Left cardiac atrium (tissue), 4 donors: ENCODE measurements around the gene NSUN5. TPM values are rescaled to one million over a fixed set of nuclear protein-coding genes. Genes with fewer than 3 reads are reported as not detected.

ENCODE experiments used
- ATAC-seq, 2 donors: fragments of 200-7000 bp; cut with Tn5 transposase; one replicate each; pipeline ENCODE4 v1.9.1; 2020; ENCODE audit warnings: mild to moderate bottlenecking in 2 of 2, moderate library complexity in 2 of 2
- DNase-seq: peaks from one replicate; pipeline ENCODE4 v3.0.0-alpha.2; 2020
- intact Hi-C, 2 donors: fragments of 100-400 bp; cut with DNase I; formaldehyde crosslinking; loops; one replicate each; pipeline versions ENCODE4 v1.14.1 to v1.15.1; 2022 to 2023
- long read RNA-seq: library from polyadenylated mRNA; unstranded; transcript quantifications from one replicate; pipeline ENCODE4 v2.0.0, GENCODE V29; 2021
- total RNA-seq, 2 donors: library from RNA; stranded (reverse); fragmentation: NEBNext Ultra II Directional; extraction: Animal tissue kit (Norgen Biotek cat#: 25700); gene quantifications; one replicate each; pipeline ENCODE4 v1.2.1, GENCODE V29; 2021
- donor health status: DM: no; HTN: yes; CAD: no.
- donor health status: DM: no; HTN: yes; CAD: no; lungs with severe emphysema.
- donor health status: DM: yes; HTN: yes; CAD: no.
- donor health status: Dilated cardiomyopathy.

NSUN5 gene
- total RNA-seq = 10 to 100 TPM; 15.5 to 15.6 TPM
- long read RNA-seq, transcript NSUN5-204 (10 exons, 1,663 nt) = major isoform, 30 of 38 reads
- long read RNA-seq, partial matches to known transcripts = 2 of 38 reads
- long read RNA-seq, other reads (novel, unspliced or antisense) = 5 of 38 reads

DNA sequence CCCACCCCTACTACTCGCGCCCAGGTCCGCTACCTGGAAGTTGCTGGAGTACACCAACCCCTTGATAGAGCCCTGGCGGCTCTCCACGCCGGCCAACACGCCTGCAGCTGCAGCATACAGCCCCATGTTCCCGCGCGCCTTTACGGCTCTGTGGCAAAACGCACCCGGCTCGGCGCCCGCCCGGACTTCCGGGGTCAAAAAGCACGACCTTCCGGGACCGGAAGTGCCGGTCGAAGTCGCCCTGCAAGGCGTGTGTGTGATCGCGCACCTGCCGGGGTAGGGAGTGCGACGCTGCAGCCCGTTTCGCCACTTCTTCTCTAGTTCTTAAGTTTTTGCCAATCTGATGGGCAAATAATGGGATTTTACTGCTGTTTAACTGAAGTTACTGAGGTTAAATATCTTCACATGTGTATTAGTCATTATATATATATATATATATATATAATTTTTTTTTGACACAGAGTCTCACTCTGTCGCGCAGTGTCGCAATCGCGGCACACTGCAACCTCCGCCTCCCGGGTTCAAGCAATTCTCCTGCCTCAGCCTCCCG, at the start of gene NSUN5:
TSS of gene NSUN5 (minus strand) at position 162 of the 550 bp plus-strand sequence. CDS start at position 126, 36 bp downstream.
- intact Hi-C loops = no loop called here
- DNase-seq (peak; percentile 92), ATAC-seq (peak; percentile 94 to 98)

DNA sequence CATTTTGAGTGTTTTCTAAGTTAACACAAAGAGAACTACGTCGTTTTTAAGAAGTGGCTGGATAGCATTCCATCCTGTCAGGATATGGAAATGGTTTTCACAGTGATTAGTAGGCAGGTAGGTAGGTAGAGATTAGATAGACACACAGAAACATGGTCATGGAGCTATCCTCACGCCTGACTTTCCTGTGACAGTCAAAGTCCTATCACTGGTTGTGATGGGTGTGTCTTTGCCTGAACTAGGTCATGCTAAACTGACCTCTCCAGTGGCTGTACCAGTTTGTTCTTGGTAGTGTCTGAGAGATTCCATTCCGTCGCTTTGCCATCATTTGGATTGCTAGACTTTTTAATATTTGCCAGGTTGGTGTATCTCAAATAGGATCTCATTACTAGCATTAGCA, 47.5 kb upstream of the NSUN5 start:
- ATAC-seq = no peak
- intact Hi-C loops = no loop called here

DNA sequence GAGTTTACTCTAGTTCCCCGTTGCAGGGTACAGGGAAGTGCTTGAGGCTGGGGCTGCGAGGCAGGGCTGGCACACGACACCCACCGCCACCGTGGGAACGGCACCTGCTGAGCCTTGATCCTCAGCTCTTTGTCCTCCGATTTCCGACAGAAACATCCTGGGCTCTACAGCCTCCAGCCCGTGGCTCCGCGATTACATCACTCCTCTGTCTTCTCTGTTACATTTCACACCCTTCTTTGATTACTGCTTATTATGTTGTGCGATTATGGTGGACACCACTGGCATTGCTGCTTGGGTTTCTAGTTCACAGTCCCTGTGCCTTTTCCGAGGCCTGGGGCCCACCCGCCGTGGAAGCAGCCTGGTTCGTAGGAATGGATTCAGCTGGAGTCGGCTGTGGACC, 46.2 kb upstream of the NSUN5 start:
- intact Hi-C loops = no loop called here
- DNase-seq = no peak
- ATAC-seq = no peak

More for the DNA sequence above, 47.5 kb upstream of the NSUN5 start:
- no peak for DNase-seq

DNA sequence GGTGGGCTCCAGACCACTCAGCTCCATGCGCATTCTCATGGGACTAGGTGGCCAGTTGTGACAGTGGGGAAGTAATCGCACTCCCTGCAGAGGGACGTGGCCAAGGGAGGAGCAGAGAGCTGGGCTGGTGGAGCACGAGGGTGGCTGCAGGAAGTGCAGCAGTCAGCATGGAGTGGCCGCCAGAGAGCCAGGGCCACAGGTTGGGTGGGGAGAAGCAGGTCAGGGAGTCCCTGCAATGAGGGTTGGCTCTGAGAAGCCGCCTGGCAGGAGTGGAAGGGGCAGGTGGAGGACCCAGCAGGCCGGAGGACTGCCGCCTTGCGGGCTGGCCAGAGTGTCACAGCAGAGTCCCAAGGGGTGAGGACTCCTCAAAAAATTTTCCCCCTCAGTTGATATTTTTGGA, 45.6 kb upstream of the NSUN5 start:
- intact Hi-C loops = no loop called here
- DNase-seq (no peak), ATAC-seq (no peak)

DNA sequence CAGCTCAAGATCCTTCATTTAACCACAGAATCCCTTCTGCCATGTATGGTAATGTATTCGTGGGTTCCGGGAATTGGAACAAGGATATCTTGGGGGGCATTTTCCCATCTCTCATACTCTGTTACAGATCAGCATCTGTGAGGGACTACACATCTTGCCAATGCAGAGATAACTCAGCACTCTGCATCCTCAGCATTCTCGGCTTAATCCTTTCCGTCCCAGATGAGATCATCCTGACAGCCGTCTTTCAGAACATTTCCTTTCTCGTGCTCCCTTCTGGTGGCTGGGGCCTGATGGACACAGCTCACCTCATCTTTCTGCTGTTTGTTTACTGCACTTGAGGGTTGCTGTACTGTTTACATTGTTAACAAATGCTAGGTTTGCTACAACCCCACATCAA, 44.6 kb upstream of the NSUN5 start:
- DNase-seq (no peak), ATAC-seq (no peak)

DNA sequence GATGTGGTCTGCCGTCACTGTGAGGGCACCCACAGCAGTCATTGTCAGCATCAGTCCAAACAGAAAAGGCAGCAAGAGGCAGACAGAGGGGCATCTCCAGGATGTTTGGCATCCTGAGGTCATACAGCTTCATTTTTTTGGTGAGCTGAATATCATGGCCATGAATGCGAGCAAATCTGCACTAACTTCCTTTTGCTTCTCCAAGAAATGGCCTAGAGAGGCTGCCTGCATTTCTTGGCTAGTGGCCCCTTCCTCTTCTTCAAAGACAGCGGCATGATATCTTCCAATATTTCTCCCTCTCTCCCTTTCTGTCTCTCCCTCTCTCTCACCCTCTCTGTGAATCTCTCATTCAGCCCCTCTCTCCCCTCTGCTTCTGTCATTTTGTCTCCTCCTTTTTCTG, 44.2 kb upstream of the NSUN5 start:
- ATAC-seq = no peak
- no peak for DNase-seq
- intact Hi-C loops = no loop called here

More for the DNA sequence above, 44.6 kb upstream of the NSUN5 start:
- intact Hi-C loops = no loop called here

DNA sequence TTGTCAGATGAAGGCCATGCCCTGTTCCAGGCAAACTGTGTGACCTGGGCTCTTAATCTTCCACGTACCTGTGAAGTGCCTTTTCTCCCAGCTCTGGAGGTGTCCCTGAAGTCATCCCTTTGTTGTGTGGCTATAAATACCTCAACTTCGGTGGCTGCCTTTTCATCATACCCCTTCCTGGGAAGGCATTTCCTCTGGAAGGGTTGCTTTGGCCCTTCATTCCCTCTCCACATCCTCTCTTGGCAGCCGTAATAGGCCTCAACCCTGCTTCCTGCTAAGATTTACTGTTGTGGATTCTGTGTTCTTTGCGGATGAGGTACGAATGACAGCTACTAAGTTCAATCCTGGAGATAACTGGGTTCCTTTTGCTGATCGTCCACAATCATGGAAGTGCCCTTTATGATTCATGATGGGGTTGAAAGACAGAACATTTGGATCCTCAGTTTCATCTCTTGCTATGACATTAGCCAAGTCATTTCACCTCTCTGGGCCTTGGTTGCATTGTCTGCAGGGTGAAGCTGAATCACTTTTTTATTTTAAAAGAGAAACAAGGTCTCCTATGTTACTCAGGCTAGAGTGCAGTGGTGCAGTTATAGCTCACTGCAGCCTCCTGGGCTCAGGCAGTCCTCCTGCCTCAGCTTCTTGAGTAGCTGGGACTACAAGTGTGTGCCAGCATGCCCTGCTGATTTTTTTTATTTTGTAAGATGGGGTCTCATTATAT, 43.0 kb upstream of the NSUN5 start:
- ATAC-seq (no peak), DNase-seq (no peak)
- intact Hi-C loops = no loop called here

DNA sequence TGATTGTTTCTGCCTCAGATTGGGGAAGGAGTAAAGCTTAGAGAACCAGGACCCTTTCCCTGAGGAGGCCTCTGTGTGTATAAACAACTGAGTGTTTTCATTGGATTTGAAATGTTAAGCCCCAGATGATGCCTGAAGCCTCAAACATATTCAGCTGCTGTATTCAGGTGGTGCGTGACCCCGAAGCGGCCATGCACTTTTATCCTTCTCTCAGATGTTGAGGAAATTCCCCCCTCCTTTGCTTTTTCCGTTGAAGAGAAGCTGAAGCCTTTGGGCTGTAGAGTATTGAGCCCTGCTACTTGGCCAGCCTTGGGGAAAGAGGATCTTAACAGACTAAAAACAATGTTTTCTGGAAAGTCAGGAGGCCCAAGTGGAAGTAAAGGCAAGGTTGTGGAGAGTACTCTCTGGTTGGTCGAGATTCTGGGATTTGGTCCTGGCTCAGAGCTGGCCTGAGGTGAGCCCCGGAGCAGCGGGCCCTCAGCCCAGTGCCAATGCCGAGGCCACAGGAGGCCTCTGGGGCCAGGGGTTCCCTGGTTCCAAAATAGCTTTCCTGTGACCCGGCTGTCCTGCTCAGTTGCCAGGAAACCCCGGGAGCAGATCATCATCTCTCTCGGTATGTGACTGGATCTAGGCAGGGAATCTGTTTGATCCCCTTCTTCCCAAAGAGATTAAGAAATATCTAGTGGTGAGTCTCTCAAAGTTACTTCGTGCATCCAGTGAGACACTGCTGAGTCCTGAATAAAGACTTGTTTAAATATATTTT, 41.9 kb upstream of the NSUN5 start:
- no peak for ATAC-seq

DNA sequence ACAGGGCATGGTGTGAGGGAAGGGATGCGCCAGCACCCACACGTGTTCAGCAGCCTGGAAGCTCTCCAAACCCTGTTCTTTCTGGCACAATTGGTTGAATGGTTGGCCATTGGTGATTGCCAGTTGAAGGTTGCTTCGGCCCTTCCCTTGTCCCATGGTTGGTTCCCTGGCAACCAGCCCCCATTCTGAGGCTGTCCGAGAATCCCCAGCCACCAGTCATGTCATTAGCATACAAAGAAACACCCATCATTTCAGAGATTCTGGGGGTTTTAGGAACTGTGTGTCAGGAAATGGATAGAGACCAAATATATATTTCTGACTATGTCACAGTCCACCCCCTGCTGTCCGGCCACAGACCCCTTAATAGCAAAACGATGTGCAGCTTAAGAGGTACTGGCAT, 41.1 kb upstream of the NSUN5 start:
- ATAC-seq = no peak
- intact Hi-C loops = no loop called here
- DNase-seq = no peak

More for the DNA sequence above, 41.9 kb upstream of the NSUN5 start:
- no peak for DNase-seq
- intact Hi-C loops = no loop called here

DNA sequence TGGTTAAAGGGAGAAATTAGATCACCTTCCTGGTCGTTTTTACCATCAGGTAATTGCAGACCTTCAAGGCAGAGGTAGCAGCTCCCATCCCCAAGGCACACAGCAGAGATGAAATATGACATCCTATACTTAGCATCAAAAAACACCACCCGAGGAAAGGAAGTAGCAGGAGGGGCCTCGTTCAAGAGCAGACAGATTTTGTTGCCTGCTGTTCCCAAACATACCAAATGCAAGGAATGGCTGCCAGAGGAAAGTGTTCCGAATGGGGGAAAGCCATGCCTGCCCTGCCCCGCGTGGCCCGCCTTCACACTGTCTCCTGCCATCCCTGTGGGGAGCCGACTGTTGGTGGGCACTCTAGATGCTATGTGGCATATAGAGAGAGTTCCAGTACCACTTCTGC, 37.3 kb upstream of the NSUN5 start:
- intact Hi-C loops = no loop called here
- DNase-seq (no peak), ATAC-seq (no peak)

DNA sequence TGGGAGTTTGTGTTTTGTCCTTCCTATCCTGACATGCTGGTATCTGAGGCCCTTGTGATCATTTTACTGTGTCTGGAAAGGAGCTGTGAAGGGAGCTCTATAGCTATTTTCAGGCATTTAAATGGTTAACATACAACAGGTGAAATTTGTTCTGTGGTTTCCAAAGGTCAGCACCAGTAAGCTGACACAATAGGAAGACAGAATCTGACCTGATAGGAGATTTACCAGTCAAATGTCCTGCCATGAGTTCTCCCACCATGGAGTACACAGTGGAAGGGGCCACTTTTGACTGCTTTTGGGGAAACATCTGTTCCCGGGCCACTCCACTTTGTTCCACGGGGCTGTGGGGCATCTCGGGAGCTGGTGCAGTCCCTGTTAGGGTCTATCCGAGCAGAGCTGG, 36.9 kb upstream of the NSUN5 start:
- intact Hi-C loops = no loop called here
- ATAC-seq (no peak), DNase-seq (no peak)

DNA sequence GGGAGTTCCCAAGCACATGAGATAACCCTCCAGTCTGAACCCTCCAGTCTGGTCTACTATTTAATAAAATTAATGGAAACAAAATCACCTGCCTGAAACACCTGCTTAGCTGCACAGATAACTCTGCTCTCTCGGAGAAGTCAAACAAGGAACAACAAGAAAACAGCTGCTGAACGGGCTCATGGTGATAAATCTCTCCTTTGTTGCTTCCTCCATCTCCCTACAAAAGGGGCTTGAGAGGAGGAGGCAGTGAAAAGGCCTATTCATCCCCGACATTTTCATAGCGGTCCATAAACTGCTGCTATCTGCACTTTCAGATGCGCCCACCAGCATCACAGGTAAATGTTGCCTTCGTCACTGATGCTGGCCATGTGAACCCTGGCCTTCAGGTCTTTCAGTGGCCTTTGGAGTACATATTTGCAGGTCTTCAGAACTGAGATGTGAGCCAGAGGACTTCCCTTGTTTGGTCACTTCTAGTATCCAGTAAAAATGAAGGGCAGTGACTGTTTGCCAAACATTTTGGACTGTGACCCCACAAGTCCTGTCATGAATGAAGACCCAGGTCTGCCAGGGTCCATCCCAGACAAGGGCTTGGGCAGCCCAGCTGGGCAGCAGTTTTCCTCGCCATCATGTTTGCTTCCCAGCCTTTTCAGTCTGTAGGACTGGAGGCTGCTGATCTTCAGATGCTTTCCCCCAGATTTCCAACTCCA, 35.2 kb upstream of the NSUN5 start:
- no peak for DNase-seq
- intact Hi-C loops = loop anchor here in 1 of 2 donors (5.0 kb wide), 1 partner anchor 108 kb away; no protein-coding TSS in a partner anchor
- ATAC-seq = no peak

DNA sequence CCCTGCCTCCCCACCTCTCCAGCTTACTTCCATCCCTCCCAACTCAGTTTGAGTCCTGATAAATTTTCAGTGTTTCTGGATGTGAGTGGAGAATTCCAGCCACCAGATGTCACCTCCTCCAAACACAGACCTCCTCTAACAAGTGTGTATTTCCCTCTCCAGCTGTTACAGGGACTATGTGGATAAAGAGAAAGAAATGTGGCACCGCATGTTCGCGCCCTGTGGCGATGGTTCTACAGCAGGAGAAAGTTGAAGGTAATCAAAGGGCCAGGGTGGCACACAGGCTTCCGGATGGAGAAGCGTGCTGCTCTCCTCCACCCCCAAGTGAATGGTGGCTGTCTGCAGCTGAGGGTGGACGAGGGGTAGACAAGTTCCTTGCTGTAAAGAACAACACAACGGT, 34.0 kb upstream of the NSUN5 start:
- intact Hi-C loops = loop anchor here in 1 of 2 donors (5.0 kb wide), 1 partner anchor 110 kb away; no protein-coding TSS in a partner anchor
- ATAC-seq = peak; percentile 81 to 86
- DNase-seq = no peak

DNA sequence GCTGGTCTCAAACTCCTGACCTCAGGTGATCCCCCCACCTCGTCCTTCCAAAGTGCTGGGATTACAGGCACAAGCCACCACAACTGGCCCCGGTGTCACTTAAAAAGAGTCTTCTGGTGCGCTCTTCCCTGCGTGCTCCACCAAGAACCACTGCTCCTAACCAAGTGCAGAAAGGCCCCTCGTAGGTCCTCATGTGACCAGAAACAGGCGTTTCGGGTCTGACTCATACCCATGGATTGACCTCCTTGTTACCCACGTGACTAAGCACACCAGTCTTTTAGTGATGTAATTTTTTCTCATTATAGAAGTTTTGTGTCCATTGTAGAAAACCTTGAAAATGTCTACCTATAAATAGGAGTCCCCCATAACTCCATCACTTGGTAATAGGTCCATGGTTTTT, 33.3 kb upstream of the NSUN5 start:
- no peak for DNase-seq
- peak in 1 of 2 donors; percentile 55 for ATAC-seq
- intact Hi-C loops = loop anchor here in 1 of 2 donors (5.0 kb wide), 1 partner anchor 110 kb away; no protein-coding TSS in a partner anchor

DNA sequence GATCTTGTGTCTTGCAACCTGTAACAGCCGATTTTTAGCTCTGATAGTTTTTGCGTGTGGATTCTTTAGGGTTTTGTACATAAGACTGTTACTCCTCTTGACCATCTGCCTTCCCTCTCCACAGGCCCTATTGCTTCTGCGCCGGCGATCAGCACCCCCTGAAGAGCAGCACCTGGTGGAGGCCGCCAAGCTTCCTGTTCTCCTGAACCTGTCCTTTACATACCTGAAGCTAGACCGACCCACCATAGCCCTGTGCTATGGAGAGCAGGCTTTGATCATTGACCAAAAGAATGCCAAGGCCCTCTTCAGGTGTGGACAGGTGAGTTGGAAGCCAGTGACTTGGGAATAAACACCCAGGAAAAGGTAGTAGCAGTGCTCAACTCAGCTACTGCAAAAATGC, 31.9 kb upstream of the NSUN5 start:
- no peak for ATAC-seq
- no peak for DNase-seq
- intact Hi-C loops = loop anchor here in 1 of 2 donors (5.0 kb wide), 1 partner anchor 112 kb away; no protein-coding TSS in a partner anchor

DNA sequence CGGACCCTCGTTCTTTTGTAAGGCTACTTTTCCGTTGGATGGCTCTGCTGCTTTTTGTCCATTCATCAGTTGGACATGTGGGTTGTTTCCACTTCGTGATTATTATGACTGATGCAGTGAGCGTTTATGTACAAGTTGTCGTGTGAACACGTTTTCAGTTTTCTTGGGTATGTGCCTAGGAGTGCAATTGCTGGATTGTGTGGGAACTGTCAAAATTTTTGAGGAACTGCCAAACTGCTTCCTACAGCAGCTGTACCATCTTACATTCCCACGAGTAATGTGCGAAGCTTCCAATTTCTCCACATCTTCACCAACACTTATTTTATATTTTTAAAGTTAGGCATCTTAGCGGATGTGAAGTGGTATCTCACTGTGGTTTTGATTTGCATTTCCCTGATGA, 29.7 kb upstream of the NSUN5 start:
- intact Hi-C loops = no loop called here
- DNase-seq (no peak), ATAC-seq (no peak)

DNA sequence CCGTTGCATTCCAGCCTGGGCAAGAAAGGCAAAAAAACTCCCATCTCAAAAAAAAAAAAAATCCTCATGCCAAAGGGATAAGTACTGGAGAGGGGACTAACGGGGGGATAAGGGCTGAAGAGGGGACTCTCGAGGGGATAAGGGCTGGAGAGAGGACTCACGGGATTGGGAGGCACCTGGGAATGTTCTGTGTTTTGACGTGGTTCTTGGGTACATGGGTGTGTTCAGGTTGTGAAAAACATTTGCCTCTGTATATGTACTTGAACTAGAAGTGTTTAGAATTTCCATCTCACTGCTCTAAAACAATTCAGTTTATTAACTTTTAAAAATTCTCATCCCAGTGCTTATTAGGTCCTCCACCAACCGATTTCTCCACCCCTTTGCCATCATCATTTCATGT, 23.8 kb upstream of the NSUN5 start:
- no peak for DNase-seq
- intact Hi-C loops = no loop called here
- no peak for ATAC-seq

DNA sequence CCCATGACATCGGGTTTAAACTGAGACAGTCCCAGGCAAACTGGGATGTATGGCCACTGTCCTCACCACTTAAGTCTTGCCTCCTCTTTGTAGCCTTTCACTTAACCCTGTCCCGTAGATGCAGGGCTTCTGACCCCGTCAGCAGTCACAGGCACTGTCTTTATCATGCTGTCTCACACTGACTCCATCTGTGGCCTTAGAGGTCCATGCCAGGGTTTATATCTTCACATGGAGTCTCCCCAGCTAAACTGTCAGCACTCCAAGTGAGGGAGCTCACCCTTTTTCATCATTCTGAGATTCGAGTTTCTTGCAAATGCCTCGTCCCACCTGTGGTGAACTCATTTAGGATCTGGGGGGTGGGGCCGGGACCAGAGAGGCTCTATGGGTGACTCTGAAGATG, 22.1 kb upstream of the NSUN5 start:
- no peak for DNase-seq
- intact Hi-C loops = no loop called here
- no peak for ATAC-seq

DNA sequence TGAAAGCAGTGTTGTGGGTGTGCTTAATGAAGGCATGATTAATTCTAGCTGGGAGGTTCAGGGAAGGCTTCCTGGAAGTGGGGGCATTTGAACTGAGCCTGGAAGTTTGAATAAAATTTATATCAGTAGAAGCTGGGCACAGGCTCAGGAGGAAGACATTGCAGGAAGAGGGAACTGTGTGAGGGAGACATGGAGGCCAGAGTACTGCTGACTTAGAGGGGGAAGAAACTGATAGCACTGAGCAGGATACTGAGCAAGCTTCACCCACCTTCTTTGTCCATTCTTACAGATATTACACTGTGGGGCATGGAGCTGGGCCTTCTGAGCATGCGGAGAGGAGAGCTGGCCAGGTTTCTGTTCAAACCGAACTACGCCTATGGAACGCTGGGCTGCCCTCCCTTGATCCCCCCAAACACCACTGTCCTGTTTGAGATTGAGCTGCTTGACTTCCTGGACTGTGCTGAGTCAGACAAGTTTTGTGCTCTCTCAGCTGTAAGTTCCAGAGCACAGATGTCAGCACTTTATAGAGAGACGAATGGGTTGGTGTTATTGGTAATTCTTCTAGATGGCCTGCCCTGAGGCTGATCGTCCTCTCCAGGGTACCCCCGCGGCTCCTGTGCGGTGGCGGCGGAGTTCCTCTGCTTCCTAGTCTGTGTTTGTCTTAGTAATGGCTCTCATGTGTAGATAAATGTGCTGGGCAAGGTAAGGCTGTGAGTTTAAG, 21.4 kb upstream of the NSUN5 start:
- intact Hi-C loops = no loop called here
- peak in 1 of 2 donors; percentile 77 for ATAC-seq
- no peak for DNase-seq
